Right lobe of liver (tissue), 6 donors: ENCODE measurements around the gene SLC24A4. TPM values are rescaled to one million over a fixed set of nuclear protein-coding genes. Genes with fewer than 3 reads are reported as not detected.

Experiments used
- ATAC-seq, 4 donors: fragments of 200-7000 bp; cut with Tn5 transposase; one replicate each; pipeline ENCODE4 v1.9.1; 2020; ENCODE audit warnings: mild to moderate bottlenecking in 4 of 4, moderate library complexity in 4 of 4
- DNase-seq, 3 donors: peaks; one replicate each; pipeline ENCODE4 v3.0.0-alpha.2; 2020
- H3K27ac ChIP-seq, 3 donors: fragments of 200-600 bp; one replicate each; pipeline ENCODE4 v1.8.0; 2022
- H3K27me3 ChIP-seq, 2 donors: fragments of 200-600 bp; one replicate each; pipeline ENCODE4 v1.8.0; 2022
- H3K36me3 ChIP-seq, 4 donors: fragments of 200-600 bp; sonication (generic) in 1 of 4; one replicate each; pipeline versions ENCODE4 v1.5.1 to v1.8.0; 2017 to 2022; ENCODE audit warnings: control low read depth in 1 of 4
- H3K4me1 ChIP-seq, 4 donors: fragments of 200-600 bp; sonication (generic) in 1 of 4; one replicate each; pipeline versions ENCODE4 v1.5.1 to v1.8.0; 2017 to 2022; ENCODE audit warnings: control low read depth in 1 of 4
- H3K4me3 ChIP-seq, 3 donors: fragments of 200-600 bp; one replicate each; pipeline ENCODE4 v1.8.0; 2022
- H3K9me3 ChIP-seq, 4 donors: fragments of 200-600 bp; sonication (generic) in 1 of 4; one replicate each; pipeline versions ENCODE4 v1.5.1 to v1.8.0; 2017 to 2022; ENCODE audit warnings: control low read depth in 1 of 4
- CTCF ChIP-seq, 4 donors: fragments of 200-600 bp in 3 of 4; fragments of 450-650 bp in 1 of 4; IDR thresholded peaks; one replicate each; pipeline versions ENCODE4 v1.5.1 to v1.8.0; 2016 to 2022; ENCODE audit warnings: antibody characterized with exemption in 4 of 4, mild to moderate bottlenecking in 2 of 4
- POLR2A ChIP-seq: fragments of 450-650 bp; IDR thresholded peaks from one replicate; pipeline ENCODE4 v1.6.1; 2017; ENCODE audit warnings: antibody characterized with exemption, mild to moderate bottlenecking
- WGBS: methylation state at CpG from one replicate; pipeline ENCODE4 v1.1.6; 2018; ENCODE audit warnings: low coverage, low lambda C conversion rate; ENCODE audit not compliant: insufficient coverage; ENCODE audit errors: missing lambda C conversion rate; 5-methylcytosine and 5-hydroxymethylcytosine counted together
- intact Hi-C, 2 donors: fragments of 100-400 bp; cut with DNase I; formaldehyde crosslinking; loops; one replicate each; pipeline versions ENCODE4 v1.11.2 to v1.14.1; 2022
- total RNA-seq, 6 experiments: library from RNA; depleted of rRNA in 2 of 6; stranded (reverse); fragments of >200 nt in 2 of 6; fragmentation: NEBNext Ultra II Directional in 3 of 6; extraction: Animal tissue kit (Norgen Biotek cat#: 25700) in 3 of 6; gene quantifications; one replicate each; pipeline versions ENCODE4 v1.1.0 to v1.2.4, GENCODE V29; 2016 to 2023
- donor health status: DM: no; HTN: yes; CAD: no.
- donor health status: DM: no; HTN: no; CAD: no.
- donor health status: DM: no; HTN: no; CAD: no.
- donor health status: DM: no; HTN: yes; CAD: no.
- donor health status: DM: no; HTN: yes; CAD: no.

Gene SLC24A4
- total RNA-seq, 6 experiments from 2014 or later = 0.06 to 0.29 (median 0.21) TPM

GRCh38 chr14:92389598-92390158 is 66.7 kb downstream of the SLC24A4 start:
- intact Hi-C loops = no loop called here

GRCh38 chr14:92391726-92392125 is 68.8 kb downstream of the SLC24A4 start:
- WGBS = 35% methylated on average over 2 of the region's 10 CpGs
- peak in 1 of 4 donors; percentile 8 for ATAC-seq

More at GRCh38 chr14:92389598-92390158, 66.7 kb downstream of the SLC24A4 start:
- WGBS = 55% methylated on average over 9 of the region's 12 CpGs
- no peaks in the 10 kb centered on the region for H3K9me3 ChIP-seq
- no peaks in the 10 kb centered on the region for H3K36me3 ChIP-seq
- TF ChIP-seq CTCF (IDR thresholded peaks at IDR 0.05) (no peak), POLR2A (no peak)
- ATAC-seq (no peak), DNase-seq (no peak)
- H3K27me3 ChIP-seq = no peaks in the 10 kb centered on the region
- no peak overlapping the region for H3K27ac ChIP-seq
- H3K4me1 ChIP-seq = peaks cover 0 to 8% (median 0%) of the 10 kb centered on the region in 4 donors
- no peak overlapping the region for H3K4me3 ChIP-seq

GRCh38 chr14:92392711-92393110 is 69.7 kb downstream of the SLC24A4 start:
- H3K9me3 ChIP-seq = no peaks in the 10 kb centered on the region
- no peaks in the 10 kb centered on the region for H3K4me1 ChIP-seq
- TF ChIP-seq CTCF (IDR thresholded peaks at IDR 0.05) = no peak
- no peak for TF ChIP-seq POLR2A
- DNase-seq = no peak
- H3K36me3 ChIP-seq = no peaks in the 10 kb centered on the region
- intact Hi-C loops = no loop called here
- no peak overlapping the region for H3K27ac ChIP-seq
- H3K27me3 ChIP-seq = no peaks in the 10 kb centered on the region
- no peak overlapping the region for H3K4me3 ChIP-seq
- 72% methylated on average over 2 of the region's 9 CpGs for WGBS
- no peak for ATAC-seq

More at GRCh38 chr14:92391726-92392125, 68.8 kb downstream of the SLC24A4 start:
- Histone ChIP-seq H3K9me3 (no peaks in the 10 kb centered on the region), H3K4me3 (no peak overlapping the region), H3K27ac (no peak overlapping the region), H3K36me3 (no peaks in the 10 kb centered on the region), H3K27me3 (no peaks in the 10 kb centered on the region), H3K4me1 (no peaks in the 10 kb centered on the region)
- DNase-seq = no peak
- intact Hi-C loops = no loop called here
- TF ChIP-seq CTCF (IDR thresholded peaks at IDR 0.05) (no peak), POLR2A (no peak)

- ATAC-seq = peak in 1 of 4 donors; percentile 23
- 32% methylated on average over 9 of the region's 9 CpGs for WGBS
- intact Hi-C loops = no loop called here
- H3K36me3 ChIP-seq = no peaks in the 10 kb centered on the region
- H3K9me3 ChIP-seq = no peaks in the 10 kb centered on the region
- H3K27ac ChIP-seq = no peak overlapping the region
- no peak for DNase-seq
- H3K4me3 ChIP-seq = no peak overlapping the region
- TF ChIP-seq CTCF (IDR thresholded peaks at IDR 0.05) = no peak
- no peak for TF ChIP-seq POLR2A
- peaks cover 0 to 14% (median 0%) of the 10 kb centered on the region in 4 donors for H3K4me1 ChIP-seq
- H3K27me3 ChIP-seq = no peaks in the 10 kb centered on the region
Measured at GRCh38 chr14:92397150-92397952, 74.4 kb downstream of the SLC24A4 start.
